ENCODE data around the gene SERPINB1.

- TF ChIP-seq POLR2A (IDR thresholded peaks at IDR 0.05), result no peak
- no peak for TF ChIP-seq CTCF (IDR thresholded peaks at IDR 0.05)
Measured at GRCh38 chr6:2827142-2827541, 14.5 kb downstream of the SERPINB1 start.
